GM21786 (cell line): Measurements from ENCODE around the gene CFTR.
"Not testable (repeated sequence)": the region's sequence is repeated elsewhere in the genome, so short reads cannot be mapped to it uniquely, and the experiment has no call there.

Experiments used
- ATAC-seq: cut with Tn5 transposase; IDR thresholded peaks from one replicate; pipeline ENCODE4 v1.9.1; 2021; ENCODE audit not compliant: unreplicated experiment

Gene CFTR

GRCh38 chr7:117495308-117495707 is 15.5 kb downstream of the CFTR start:
- ATAC-seq: no peak

GRCh38 chr7:117502331-117502730 is 22.5 kb downstream of the CFTR start:
- ATAC-seq: no peak

GRCh38 chr7:117505238-117505637 is 25.4 kb downstream of the CFTR start:
- no peak for ATAC-seq

GRCh38 chr7:117508676-117509075 is 28.9 kb downstream of the CFTR start:
- no peak for ATAC-seq

- ATAC-seq: not testable (repeated sequence)
Measured at GRCh38 chr7:117517194-117517593, 37.4 kb downstream of the CFTR start.

- peak; percentile 56 for ATAC-seq
Measured at GRCh38 chr7:117530390-117530789, 50.6 kb downstream of the CFTR start.

GRCh38 chr7:117531595-117532244 is 51.9 kb downstream of the CFTR start:
- ATAC-seq: no peak

GRCh38 chr7:117538053-117538452 is 58.2 kb downstream of the CFTR start:
- no peak for ATAC-seq

GRCh38 chr7:117544061-117544460 is 64.2 kb downstream of the CFTR start:
- no peak for ATAC-seq

- no peak for ATAC-seq
Measured at GRCh38 chr7:117548035-117548434, 68.2 kb downstream of the CFTR start.

GRCh38 chr7:117550625-117551024 is 70.8 kb downstream of the CFTR start:
- no peak for ATAC-seq

GRCh38 chr7:117552660-117553059 is 72.8 kb downstream of the CFTR start:
- no peak for ATAC-seq

GRCh38 chr7:117555260-117555659 is 75.4 kb downstream of the CFTR start:
- ATAC-seq: no peak

GRCh38 chr7:117559391-117559790 is 79.6 kb downstream of the CFTR start:
- ATAC-seq: no peak

- ATAC-seq: no peak
Measured at GRCh38 chr7:117560030-117560429, 80.2 kb downstream of the CFTR start.

- no peak for ATAC-seq
Measured at GRCh38 chr7:117562759-117563158, 82.9 kb downstream of the CFTR start.

- ATAC-seq: peak; percentile 54
Measured at GRCh38 chr7:117564080-117564479, 84.3 kb downstream of the CFTR start.

- no peak for ATAC-seq
Measured at GRCh38 chr7:117564627-117565026, 84.8 kb downstream of the CFTR start.

- no peak for ATAC-seq
Measured at GRCh38 chr7:117565226-117565625, 85.4 kb downstream of the CFTR start.

GRCh38 chr7:117567781-117568180 is 88.0 kb downstream of the CFTR start:
- no peak for ATAC-seq

GRCh38 chr7:117572856-117573620 is 93.2 kb downstream of the CFTR start:
- ATAC-seq: no peak

GRCh38 chr7:117581424-117581823 is 101.6 kb downstream of the CFTR start:
- ATAC-seq: no peak
